Myocyte (in vitro differentiated cells): ENCODE data around the gene PPM1E. TPM values are rescaled to one million over a fixed set of nuclear protein-coding genes. Genes with fewer than 3 reads are reported as not detected.
"Not testable (repeated sequence)": the region's sequence is repeated elsewhere in the genome, so short reads cannot be mapped to it uniquely, and the experiment has no call there.

Source experiments
- DNase-seq: peaks from one replicate; pipeline ENCODE4 v3.0.0-alpha.2; 2012; ENCODE audit warnings: low read depth
- total RNA-seq: library from RNA; depleted of rRNA; stranded (reverse); fragments of >200 nt; gene quantifications from 2 replicates; pipeline ENCODE4 v1.2.3, GENCODE V29; 2014

The PPM1E gene
- total RNA-seq, 1 donor from 2014 or later: 11.1 TPM

DNA sequence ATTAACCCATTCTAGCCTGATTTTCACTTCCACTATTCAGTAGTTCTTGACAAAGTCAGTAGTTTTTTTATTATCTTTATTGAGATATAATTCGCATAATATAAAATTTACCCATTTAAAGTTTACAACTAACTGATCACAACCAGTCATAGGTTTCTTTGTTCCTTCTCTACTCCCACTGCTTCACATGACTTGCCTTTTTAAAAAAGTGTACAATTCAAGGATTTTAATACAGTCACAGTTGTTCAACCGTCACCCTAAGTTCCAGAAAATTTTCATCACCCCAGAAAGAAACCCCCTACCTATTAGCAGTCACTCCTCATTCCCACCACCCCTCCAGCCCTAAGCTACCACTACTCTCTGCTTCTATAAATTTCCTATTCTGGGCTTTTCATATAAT lies 188.5 kb downstream of the PPM1E start:
- no peak for DNase-seq

DNA sequence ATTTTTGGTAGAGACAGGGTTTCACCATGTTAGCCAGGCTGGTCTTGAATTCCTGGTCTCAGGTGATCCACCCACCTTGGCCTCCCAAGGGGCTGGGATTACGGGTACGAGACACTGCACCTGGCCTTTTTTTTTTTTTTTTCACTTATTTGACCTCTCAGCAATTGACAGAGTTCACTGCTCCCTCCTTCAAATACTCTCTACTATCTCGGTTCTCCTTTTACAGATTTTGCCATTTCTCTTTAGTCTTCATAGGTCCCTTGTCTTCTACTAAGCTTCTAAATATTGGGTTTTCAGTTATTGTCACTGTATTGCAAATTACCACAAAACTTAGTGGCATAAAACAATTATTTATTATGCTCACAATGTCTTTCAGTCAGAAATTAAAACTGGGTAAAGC lies 191.8 kb downstream of the PPM1E start:
- no peak for DNase-seq

DNA sequence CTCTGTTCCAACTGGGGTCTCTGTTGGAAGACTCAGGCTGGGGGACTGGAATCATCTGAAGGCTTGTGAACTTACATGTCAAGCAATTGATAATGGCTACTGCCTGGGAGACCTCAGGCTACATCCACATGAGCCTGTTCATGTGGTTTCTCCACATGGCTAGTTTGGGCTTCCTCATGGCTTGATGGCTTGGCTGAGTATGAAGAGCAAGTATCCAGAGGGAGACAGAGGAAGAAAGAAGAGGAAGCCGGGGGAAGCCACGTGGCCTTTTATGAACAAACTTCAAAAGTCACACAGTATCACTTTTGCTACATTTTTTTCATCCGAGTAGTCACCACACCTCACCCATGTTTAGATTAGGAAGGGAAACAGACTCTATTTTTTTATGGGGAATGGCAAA lies 192.2 kb downstream of the PPM1E start:
- no peak for DNase-seq

DNA sequence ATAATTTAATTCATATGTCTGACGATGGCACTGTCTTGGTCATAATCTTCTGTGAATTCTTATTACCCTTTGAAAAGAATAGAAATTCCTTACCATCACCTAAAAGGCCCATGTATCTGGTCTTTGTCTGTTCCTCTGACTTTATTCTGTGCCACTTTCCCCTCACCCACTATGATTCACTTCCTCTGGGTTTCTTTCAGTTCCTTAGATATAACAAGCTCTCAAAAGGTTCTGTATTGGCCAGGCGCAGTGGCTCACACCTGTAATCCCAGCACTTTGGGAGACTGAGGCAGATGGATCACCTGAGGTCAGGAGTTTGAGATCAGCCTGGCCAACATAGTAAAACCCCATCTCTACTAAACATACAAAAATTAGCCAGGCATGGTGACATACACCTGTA lies 198.7 kb downstream of the PPM1E start:
- not testable (repeated sequence) for DNase-seq

DNA sequence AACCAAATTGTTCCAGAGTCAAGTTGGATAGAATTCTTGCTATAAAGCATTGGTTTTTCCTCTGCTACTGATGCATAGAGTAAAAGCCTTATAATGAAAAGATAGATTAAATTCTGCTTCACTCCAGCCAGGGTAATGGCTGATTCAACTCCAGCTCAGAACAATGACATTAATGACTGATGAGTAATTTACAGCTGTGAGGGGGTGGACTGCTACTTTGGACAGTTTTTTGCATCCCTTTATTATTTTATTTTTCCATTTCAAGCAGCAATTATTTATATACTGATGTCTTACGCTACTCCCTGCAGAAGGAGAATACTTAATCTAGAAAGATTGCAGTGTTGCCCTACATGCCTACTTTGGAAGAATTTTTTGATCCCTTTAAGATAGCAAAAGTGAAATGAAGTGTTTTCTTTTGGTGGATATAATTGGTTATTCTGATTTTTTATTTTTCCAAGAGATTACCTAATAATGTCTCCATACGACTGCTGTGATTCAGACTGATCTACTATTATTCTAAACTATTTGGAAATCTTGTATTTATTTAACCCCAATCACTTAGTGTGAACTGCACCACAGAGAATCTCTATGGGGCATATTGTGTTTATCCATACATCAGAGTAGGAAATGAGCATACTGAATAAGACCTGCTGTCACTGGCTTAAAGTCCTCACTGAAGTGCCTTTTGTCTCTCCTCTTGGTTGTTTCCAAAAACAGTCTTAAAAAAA lies 201.5 kb downstream of the PPM1E start:
- DNase-seq: no peak

DNA sequence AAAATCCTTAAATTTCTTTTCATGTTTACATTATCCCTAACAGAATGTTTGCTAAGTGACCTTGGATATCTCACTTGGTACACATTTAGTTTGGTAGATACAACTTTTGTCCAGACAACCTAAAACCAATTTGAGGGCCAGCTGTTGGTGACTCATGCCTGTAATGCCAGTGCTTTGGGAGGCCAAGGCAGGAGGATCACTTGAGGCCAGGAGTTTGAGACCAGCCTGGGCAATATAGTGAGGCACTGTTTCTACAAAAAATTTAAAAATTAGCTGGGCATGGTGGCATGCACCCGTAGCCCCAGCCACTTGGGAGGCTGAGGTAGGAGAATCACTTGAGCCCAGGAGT lies 202.0 kb downstream of the PPM1E start:
- not testable (repeated sequence) for DNase-seq

DNA sequence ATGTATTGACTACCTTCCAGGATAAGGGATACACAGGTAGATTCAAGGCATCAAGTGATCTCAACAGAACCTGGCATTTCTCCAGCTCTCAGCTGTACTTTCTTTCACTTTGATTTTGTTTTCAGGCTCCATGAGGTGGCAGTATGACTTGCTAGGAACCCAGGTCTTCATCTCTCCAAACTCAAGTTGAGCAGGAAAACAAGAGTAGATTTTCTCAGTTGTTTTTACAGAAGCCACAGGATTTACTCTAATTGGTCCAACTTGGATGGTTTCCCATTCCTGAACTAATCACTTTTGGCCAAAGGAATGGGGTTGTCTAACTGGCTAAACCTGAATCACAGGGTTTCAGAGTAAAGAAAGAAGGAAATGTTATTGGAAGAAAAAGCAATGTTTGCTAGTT lies 204.4 kb downstream of the PPM1E start:
- DNase-seq: peak; percentile 43

DNA sequence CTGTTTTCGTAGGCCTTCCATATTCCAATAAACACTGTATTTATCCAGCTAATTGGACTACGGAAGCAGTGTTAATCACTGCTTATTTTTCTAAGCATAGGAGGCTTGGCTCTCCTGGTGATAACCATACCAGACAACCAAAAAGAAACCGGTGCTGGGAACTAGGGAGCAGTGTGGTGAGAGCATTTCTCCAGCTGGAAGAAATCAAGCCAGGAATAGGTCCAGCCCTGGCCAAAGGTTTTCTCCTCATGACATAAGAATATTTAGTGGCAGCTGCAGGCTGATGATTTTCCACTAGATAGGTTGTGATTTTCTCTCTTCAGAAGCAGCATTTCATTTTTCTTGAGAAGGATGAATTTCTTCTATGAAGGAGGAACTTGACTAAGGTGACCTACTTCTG lies 209.6 kb downstream of the PPM1E start:
- DNase-seq: peak; percentile 36

DNA sequence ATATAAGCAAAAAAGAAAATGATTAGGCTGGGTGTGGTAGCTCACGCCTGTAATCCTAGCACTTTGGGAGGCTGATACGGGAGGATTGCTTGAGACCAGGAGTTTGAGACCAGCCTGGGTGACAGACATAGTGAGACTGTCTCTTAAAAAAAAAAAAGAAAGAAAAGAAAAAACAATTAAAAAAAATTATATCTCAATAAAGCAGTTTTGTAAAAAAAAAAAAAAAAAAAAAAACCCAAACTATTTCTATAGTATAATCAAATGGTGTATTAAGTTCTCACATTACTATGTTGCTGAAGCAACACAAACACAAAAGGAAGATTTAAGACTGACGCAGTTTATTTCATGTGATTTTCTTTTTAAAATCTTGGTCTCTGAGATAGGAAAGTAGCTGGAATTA lies 210.6 kb downstream of the PPM1E start:
- DNase-seq: no peak

DNA sequence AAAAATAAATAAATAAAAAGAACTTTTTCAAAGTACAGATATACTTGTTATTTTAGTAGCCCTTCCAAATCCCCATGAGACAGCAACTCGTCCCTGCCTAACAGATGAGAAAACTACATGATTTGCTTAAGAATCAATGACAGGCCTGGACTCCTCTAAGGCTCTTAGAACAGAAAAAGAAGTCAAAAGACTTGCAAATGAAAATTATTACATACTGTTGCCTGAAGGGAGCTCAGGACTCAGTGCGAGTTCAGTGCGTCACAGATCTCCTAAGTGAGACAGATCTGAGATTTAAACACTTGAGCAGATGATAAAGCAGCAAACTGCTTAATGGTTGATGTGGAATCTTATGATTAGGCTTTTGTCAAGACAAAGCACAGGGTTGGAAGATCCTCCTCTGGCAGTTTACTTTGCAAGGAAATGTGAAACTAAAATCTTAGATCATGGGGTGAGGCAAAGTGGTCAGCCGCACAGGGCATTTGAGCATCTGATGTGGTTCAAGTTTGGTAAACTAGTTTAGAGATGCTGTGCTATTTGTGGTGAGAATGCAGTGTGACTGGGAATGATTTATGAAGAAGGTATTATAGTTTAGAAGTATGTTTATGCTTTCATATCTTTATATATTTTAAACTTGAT lies 212.9 kb downstream of the PPM1E start:
- DNase-seq: peak; percentile 72

DNA sequence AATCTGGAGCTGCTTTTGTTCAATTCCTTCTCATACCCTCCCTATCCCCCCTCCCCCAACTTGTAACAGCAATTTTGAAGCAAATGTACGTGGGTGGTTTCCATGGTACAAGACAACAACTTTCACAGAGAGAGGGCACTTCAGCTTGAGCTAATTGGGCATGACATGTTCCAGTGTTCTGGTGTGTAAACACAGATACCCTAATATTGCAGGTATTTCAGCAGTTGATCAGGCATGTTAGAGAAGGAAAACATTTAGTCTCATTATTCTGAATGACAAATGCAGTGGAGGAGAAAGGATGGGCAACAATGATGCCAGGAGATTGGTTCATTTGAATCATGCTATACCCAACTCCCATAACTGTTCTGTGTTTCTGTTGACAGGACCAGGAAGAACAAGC lies 213.5 kb downstream of the PPM1E start:
- DNase-seq: peak; percentile 24

DNA sequence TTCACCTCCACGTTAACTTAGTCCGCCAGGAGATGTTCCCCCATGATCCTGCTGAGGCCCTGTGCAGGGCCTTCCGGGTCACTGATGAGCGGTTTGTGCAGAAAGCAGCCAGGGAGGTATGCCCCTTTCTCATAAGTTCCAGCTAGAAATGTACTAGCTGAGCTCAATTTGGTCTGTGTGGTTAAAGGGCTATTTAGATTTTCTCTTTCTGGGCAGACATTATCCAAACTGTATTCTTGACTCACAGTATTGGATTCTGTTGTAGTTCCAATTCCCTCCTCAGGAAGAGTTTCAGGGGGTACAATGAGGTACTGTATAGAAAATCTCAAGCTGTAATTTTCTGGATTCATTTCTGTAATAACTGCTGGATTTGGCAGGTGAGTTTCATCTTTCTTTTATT lies 214.0 kb downstream of the PPM1E start:
- DNase-seq: no peak

DNA sequence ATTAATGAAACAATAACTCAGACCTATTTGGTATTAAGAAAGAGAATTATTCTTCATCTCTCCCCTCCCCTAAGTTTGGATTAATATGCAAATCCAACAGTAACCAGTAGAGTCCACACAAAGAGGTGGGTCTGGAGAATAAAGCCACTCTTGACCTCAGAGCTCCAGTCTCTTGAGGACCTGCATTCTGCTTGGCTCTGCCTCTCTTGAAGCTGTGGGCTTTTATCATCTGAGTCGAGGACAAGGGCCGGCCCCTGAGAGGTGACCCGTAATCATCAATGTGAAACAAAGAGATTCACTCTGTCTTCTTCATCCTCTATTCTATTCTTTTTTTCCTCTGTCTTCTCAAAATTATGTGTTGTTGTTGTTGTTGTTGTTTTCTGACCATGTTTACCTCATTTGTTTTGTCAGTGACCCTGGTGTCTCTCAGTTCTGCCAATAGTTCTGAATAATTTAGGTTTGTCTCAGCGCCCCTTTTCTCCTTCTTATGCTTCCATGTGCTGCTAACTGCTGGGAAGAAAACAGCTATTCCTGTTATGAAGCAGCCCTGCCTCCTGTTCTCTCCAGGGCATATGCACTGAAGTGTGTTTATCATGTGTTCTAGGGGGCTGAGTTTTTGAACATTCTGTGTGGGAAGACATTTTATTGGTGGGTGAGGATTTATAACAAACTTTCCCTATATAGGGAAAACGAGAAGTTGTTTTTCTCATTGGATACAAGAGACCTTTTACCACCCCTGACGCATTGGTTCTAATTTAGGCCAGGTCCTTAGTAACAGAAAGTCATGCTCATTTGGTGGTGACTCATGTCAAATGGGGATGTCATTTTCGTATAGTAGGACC lies 215.2 kb downstream of the PPM1E start:
- peak; percentile 50 for DNase-seq

DNA sequence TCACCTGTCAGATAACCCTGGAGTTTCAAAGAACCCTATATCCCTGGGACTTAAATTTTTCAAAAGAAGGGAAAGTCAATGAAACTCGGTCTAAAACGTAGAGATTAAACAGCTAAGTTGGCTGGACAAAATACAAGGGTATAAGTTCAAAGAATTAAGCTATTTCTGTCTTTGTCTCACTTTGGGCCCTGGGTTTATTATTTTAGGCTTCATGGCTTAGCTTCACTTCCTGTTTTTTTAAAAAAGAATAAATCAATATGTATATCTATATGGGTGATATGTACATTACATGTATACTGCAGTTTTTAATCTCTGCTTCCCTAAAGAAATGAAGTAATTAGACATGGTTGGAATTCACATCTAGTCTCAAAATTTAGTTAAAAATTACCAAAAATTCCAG lies 218.7 kb downstream of the PPM1E start:
- no peak for DNase-seq

DNA sequence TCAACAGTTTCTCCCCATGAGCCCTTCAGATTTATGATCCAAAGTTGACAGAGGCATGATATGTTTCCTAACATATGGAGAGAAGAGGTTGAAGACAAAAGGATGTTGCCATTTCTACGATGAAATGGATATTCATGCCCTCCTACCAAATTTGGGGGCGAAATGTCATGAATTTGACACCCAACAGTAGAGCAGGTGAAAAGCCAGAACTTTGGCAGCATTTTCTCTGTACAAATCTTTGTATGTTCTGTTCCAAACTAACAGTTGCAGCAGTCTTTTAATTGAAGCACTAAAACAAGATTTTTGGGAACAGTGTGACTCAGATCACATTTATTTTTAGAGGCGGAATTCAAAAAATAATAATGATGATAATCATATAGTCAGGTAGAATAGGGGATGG lies 220.9 kb downstream of the PPM1E start:
- DNase-seq: no peak

DNA sequence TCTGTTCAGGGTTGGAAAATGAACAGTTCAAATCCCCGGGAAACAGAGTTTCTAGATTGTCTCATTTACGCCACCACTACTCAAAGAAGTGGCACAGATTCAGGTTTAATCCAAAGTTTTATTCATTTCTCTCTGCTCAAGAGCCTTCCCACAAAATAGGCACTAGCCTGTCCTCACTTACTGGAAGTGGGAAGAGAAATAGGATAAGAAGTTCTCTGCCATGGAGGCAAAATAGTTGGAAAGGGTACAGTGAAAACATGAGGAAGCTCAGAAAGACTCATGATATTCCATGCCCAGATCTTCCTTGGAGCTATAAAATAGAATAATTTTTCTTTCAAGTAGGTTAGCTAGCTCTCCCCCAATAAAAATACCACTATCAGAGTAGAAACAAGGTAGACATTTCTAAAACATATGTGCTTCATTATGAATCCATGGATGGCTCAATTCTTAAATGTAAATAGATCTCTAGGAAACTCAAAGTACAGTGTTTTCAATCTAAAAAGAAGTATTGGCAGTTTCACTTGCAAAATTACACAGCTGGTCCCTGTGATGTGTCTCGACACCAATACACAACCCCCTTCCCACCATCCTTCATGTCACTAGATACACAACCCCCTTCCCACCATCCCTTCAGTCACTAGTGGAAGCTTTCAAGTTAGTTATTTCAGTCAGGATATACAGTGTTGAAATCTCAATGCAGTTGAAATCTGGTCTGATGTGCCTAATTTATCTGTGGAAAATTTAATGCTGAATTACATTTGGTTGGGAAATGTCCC lies 225.2 kb downstream of the PPM1E start:
- DNase-seq: no peak

DNA sequence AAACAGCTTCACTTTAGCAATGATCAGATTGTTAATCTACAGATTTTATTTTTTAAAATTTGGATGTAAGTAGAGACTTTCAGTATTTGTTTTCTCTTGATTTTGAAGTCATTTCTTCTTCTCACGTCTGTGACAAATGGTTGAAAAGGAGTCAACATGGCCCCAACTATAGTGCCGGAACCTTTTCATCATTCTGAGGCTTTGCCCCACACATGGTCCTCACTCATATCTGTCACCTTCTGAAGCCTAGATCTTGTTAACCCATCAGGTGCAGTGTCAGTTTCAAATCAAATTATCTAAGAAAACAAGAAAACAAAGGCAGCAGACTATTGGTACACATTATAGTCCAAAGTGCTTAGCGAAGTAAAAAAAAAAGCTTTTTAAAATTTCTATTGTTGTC lies 227.0 kb downstream of the PPM1E start:
- DNase-seq: no peak

DNA sequence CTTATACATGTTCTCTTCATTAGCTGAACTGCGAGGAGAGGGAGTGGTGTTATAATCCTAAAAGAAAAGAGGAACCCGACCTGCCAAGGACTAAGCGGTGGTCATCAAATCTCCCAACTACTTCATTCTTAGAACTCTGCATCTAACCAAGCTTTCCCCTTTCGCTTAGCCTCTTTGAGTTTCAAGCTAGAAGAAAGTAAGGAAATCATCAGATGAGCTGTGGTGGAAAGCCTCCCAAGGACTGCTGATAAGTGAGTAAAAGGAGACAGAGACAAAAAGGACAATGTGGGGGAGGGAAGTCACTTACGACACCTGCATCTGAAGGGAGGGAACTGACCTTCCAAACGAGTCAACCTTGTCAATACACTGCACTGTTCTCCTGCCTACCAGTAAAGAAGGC lies 229.7 kb downstream of the PPM1E start:
- DNase-seq: no peak

DNA sequence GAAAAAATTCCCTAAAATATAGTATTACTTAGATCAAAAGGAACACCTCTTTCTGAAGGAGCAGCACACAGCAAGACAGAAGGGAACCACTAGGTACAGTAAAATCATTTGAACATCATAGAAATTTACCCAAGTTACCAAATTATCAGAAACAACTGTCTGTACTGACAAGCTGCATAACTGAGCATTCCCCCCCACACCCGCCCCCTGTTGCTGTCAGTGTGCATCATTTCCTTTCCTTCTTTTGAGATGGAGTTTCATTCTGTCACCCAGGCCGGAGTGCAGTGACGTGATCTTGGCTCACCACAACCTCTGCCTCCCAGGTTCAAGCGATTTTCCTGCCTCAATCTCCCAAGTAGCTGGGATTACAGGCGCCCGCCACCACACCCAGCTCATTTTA lies 230.3 kb downstream of the PPM1E start:
- DNase-seq: no peak

DNA sequence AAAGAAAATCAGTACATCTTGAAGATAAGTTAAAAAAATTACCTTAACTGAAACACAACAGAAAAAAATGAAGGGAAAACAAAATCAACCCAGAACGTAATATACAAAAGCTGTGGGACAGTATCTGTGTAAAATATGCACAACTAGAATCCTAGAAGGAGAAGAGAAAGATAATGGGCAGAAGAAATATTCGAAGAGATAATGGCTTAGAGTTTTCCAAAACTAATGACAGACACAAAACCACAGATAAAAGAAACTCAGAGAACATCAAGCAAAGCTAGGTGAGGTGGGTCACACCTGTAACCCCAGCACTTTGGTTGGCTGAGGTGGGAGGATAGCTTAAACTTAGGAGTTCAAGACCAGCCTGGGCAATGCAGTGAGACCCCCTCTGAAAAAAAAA lies 234.0 kb downstream of the PPM1E start:
- no peak for DNase-seq

DNA sequence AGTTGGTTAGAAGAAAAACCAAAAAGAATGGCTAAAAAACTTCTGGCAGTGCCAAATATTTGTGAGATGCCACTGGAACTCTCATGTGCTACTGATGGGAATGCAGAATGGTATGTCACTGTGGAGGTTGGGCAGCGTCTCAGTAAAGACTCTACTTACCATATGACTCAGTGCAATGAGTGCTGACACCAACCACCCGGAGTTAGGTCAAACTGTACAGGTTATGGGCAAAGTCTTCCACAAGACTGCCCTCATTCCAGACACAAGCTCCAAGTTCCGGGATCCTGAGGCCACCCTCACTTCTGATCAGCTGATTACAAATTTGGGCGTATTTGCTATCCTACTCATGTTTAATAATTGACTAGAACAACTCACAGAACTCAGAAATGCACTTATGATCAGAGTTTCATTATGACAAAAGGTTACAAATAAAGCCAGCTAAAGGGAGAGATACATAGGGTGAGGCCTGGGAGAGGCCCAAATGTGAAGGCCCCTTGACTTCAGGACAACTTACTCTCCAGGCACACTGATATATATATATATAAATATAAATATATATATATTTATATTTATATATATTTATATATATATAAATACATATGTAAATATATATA lies 236.2 kb downstream of the PPM1E start:
- peak; percentile 52 for DNase-seq
